Fibroblast of lung (primary cell): ENCODE results near the gene KRTAP5-3.

ENCODE experiments used
- EZH2 ChIP-seq: IDR thresholded peaks from 2 replicates; pipeline ENCODE4 v1.5.1; 2012; ENCODE audit warnings: low read length, control low read depth, mild to moderate bottlenecking; ENCODE audit errors: missing control alignments
- TF ChIP-seq, protein P1 (sequence below), 2 donors: IDR thresholded peaks in 1 of 2; conservative IDR thresholded peaks in 1 of 2; 1 replicate in 1 of 2; 2 replicates in 1 of 2; pipeline ENCODE4 v1.5.1; 2011 to 2012; ENCODE audit warnings: low read length in 2 of 2, control low read depth in 1 of 2, inconsistent platforms in 1 of 2, low read depth in 1 of 2, mild to moderate bottlenecking in 1 of 2

DNA sequence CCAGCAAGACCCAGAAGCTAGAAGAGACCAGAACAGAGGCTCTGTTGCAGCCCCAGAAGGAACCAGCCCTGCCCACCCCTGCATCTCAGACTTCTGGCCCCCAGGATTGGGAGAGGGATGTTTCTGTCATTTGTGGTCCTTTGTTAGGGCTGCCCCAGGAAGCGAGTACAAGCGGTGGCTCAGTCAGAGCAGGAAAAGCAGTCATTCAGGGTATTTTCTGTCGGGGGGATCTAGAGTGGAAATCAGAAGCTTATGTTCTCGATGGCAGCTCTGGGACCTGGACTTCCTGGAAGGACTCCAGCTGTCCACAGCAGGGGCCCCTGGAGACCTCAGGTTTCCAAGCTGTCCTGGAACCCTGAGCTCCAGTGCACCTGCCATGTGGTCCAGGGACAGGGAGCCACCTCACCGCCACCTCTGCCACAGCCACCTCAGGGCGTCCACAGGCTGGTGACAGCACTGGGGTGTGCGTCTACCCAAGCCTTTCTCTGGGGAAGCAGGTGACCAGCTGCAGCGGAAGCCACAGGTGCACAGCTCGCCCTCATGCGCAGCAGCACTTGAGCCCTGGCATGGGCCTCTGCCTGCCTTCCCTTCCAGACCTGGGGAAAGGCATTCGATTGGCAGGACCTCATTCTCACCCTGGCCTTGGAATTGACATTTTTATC lies 23.9 kb upstream of the KRTAP5-3 start:
- TF ChIP-seq, protein P1, sequence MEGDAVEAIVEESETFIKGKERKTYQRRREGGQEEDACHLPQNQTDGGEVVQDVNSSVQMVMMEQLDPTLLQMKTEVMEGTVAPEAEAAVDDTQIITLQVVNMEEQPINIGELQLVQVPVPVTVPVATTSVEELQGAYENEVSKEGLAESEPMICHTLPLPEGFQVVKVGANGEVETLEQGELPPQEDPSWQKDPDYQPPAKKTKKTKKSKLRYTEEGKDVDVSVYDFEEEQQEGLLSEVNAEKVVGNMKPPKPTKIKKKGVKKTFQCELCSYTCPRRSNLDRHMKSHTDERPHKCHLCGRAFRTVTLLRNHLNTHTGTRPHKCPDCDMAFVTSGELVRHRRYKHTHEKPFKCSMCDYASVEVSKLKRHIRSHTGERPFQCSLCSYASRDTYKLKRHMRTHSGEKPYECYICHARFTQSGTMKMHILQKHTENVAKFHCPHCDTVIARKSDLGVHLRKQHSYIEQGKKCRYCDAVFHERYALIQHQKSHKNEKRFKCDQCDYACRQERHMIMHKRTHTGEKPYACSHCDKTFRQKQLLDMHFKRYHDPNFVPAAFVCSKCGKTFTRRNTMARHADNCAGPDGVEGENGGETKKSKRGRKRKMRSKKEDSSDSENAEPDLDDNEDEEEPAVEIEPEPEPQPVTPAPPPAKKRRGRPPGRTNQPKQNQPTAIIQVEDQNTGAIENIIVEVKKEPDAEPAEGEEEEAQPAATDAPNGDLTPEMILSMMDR (conservative IDR thresholded peaks at IDR 0.05 in 1 of 2, IDR thresholded peaks at IDR 0.05 in 1 of 2; ENCODE audit: low read depth in 1 of 2, low read length in 2 of 2) = no peak
- TF ChIP-seq EZH2 = no peak
